HL-60/S4 treated with phorbol 12-myristate 13-acetate at 8.2 ng/mL for 4 days and 3 days (cell line): ENCODE data around the gene VSTM2B.

ENCODE experiments used
- in situ Hi-C: fragments of 300-500 bp; cut with MboI; formaldehyde crosslinking; loops from 2 replicates; pipeline ENCODE4 v1.15.0; 2022; ENCODE audit warnings: low sequenced_read_pairs

VSTM2B gene

DNA sequence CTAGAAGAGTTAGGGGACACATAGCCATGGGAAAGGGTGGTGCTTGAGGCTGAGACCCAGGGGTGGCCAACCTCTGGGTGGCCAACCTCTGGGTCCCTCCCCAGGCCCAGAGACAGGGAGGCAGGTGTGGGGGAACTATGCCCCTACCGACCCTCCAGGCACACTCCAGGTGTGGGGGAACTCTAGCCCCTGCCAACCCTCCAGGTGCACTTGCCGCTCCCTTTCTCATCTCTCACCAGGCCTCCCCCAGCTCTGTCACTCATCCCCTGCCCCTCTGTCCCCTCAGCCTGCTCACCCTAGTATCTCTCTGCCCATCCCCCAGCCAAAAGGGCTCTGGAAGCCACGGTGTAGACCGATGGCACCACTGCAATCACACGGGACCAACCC is 10.6 kb upstream of the VSTM2B start:
- in situ Hi-C loops = no loop called here

DNA sequence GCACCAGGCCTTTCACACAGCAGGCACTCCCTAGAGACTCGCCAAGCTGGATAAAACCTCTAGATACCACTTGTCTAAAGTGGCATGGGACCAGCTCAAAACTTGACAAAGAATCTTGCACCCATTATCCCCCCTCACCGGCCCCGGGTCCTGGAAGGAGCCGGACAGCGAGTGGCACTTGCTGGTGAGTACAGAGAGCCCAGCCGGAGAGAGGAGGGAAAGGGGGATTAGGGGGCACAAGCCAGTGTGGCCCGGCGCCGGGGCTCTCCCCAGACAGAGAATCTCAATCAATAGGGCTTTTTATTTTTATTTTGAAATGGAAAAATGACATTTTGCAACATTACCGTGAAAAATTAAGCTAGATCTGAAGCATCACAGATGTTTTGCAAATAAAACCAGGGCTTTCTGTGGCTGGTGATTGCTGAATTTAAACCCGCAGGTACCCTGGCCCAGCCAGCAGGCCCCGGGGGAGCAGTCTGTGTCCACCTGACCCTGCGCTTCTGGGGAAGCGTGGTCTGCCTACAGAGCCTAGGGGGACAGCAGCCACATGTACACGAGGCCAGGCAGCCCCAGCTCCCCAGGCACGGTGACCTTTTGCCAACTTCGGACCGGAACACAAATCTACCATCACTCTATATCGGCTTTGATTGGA is 10.0 kb upstream of the VSTM2B start:
- in situ Hi-C loops = no loop called here

DNA sequence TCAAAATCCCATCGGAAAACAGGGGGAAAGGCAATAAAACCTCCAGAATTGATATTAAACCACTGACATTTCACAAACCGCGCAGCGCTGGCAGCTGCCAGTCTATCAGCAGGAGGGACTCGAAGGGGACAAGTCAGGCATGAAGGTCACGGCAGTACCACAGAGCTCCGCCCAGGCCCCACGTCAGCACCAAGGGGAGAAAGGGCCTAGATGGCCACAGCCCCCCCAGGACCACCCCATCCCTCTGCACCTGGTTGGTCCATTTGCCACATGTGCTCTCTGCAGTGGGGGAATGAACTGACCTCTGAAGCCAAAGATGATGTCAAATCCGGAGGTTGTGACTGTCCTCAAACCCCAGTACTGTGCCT is 9.5 kb upstream of the VSTM2B start:
- in situ Hi-C loops = no loop called here

DNA sequence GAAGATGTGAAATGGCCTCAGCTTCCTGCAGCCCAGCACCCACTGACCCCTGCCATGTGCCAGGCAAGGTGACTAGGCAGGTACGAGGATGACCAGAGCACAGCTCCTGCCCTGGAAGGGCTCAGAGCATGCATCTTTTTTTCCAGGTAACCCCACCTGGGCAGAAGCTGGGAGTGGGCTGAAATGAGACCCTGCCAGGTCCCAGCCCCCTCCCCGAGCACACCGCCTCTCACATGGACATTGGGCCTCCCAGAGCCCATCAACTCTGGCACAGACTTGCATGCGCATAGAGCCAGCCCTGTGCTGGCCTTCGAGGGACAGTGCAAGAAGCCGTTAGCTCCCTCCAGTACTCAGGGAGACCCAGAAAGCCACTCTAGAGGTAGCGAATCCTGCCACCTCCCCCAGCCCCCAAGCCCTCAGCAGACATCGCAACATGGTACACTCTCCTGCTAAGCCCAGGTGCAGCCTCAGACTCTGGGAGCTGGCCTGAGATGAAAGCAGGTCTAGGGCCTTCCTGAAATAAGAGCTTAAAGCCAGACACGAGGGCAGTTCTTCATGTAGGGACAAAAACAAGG is 8.9 kb upstream of the VSTM2B start:
- in situ Hi-C loops = no loop called here

DNA sequence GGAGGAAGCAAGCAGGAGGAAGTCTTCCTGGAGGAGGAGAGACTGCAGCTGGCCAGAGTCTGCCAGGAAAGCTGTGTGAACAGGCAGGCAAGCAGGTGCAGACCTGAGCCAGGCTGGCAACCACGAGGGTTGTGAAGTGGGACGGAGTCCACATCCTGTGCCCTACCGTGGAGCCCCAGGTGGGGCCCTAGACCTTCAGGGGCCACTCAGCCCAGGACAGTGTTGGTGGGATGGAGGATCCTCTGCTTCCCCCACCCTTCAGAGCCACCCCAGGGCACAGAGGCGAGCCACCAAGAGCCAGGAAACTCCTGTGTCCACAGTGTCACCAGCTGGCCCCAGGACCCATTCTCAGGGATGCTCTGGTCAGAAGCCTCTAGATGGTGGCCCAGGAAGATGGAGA is 8.4 kb upstream of the VSTM2B start:
- in situ Hi-C loops = no loop called here

DNA sequence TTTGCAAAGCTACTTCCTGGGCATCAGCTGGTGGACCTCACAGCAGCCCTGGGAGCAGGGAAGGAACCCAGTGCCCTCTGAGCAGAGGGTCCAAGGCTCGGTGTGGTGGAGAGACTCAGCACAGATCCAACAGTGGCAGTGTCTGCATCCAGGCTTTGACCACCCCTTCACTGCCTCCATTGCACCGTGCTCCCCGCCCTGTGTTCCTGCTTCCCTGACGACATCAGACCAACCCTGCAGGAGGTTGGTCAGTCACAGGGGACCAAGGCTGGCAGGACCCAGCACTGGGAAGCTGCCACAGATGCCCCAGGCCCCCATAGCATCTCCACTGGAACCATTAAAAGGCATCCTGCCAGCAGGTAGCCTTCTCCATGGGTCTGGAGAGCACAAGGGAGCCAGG is 7.8 kb upstream of the VSTM2B start:
- in situ Hi-C loops = no loop called here

DNA sequence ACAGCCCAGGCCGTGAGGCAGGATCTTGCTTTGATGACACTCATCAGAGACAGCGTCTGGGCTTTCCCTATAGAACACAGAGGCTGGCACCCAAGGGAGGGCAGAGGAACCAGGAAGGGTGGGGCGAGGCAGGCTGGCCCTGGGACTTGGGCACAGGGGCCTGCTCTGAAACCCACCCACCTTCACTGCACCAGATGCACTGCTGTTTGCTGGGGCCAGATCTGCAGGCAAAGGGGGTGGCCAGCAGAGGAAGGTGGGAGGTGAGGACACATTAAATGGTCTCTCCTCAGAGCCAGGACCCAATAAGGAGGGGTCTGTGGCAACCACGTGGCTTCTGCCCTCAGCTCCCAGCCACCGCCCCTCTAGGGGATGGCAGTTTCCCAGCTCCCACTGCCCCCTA is 6.6 kb upstream of the VSTM2B start:
- in situ Hi-C loops = no loop called here

DNA sequence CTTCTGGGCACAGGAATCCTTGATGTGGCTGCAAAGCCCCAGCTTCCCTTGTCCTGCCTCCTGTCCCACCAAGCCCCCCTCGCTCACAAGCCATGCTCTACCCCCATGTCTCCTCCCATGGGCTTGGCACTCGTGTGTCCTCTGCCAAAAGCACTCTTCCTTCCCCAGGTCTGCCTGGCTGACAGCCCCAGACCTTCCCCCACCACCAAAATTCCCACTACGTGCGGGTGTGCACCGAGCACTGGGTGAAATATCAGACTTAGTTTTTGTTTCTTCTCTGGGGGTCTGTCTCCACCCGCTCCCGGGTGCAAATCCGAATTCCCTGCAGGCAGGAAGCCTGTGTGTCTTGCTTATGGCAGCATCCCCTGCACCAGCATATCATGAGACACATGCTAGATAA is 5.9 kb upstream of the VSTM2B start:
- in situ Hi-C loops = no loop called here

DNA sequence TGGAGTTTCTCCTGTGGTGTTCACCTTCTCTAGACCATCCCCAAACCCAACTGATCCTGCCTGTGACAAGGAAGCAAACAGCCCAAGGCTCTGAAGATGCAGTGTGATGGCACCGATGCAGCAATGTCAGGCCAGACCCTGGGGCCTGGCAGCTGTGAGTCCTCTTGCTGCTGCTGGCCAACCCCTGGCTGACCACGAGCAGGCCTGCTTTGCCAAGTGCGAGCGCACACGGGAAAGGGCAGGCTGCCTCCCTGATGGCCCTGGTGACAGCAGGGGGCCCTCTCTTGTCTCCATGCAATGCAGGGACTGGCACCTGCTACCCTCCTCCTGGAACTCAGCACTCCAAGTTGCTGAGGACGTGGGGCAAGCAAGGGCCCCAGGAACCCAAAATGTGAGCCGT is 5.4 kb upstream of the VSTM2B start:
- in situ Hi-C loops = no loop called here

DNA sequence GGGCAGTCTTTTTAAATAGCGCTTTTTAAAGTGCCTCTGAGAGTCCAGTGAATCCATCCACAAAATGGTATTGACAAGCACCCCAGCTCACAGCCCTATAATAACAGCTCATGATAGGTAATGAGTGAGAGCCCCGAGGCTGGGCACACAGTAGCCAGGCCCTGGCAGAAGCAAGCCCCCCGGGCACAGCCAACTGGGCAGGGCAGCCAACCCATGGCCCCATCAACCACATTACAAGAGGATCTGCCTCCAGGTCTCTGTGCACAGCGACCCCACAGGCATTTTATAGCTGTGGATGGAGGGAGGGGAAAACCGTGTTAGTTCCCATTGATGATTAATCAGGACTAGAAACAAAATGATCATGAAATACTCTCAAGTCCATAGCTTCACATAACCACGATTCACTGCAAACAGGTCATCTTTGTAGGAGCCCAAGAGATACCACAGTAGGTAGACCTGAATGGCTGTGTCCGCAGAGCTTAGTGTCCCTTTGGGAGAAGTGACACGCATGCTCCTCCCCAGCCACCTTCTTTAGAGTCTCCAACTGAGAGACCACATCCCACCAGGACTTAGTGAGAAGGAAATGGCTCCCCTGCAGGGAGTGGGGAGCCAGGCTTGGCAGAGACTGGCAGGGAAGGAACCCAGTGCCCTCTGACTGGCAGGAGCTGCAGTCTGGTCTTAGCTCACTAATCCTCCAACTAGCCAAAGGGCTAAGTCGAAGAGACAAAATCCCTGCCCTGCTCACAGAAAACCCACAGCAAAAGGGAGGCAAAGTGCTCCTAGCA is 4.3 kb upstream of the VSTM2B start:
- in situ Hi-C loops = no loop called here

DNA sequence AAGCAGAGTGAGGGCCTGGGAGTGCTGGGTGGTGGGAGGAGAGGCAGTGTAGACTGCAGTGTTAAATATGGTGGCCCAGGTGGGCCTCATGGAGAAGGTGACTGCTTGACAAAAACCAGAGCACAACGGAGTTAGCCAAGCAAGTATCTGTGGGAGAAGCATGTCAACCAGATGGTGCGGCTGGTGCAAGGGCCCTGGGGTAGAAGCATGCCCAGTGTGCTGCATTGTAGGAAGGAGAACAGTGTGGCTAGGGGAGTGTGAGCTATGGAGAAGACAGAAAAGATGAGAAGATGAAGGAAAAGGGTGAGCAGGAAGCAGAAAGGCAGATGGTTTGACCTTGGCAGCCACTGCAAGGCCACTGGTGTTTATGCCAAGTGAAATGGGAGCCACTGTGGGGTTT is 2.2 kb upstream of the VSTM2B start:
- in situ Hi-C loops = no loop called here

DNA sequence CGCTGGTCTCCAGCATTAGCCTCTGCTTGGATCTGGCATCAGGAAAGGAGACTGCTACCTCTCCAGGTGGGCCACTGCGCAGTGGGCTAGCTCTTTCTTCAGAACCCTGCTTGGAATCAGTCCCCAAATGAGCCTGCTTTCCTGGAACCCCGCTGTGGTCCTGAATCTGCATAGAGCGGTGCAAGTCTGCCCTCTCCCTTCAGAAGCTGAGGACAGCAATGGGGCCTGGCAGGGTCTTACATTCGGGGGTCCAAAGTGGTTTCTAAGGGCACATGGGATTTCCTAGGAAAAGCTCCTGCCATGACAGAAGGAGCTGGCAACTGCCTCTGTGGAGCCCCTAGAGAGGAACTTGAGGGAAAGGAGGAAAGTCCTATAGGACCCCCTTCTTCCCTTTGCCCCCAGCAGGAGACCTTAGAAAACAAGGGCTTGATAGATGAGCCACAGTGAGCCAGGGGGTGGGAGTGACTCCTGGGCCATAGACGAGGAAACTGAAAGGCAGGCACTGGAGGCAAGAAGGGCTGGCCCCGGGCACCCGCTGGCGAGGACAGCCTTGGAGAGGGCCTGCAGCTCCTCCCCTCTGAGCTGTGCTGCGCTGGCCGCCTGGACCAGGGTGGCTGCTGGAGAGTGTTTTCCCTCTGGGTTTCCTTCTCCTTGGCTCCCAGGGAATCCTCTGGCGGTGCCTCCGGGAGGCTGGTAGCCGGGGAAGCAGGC is 1.4 kb upstream of the VSTM2B start:
- in situ Hi-C loops = no loop called here

DNA sequence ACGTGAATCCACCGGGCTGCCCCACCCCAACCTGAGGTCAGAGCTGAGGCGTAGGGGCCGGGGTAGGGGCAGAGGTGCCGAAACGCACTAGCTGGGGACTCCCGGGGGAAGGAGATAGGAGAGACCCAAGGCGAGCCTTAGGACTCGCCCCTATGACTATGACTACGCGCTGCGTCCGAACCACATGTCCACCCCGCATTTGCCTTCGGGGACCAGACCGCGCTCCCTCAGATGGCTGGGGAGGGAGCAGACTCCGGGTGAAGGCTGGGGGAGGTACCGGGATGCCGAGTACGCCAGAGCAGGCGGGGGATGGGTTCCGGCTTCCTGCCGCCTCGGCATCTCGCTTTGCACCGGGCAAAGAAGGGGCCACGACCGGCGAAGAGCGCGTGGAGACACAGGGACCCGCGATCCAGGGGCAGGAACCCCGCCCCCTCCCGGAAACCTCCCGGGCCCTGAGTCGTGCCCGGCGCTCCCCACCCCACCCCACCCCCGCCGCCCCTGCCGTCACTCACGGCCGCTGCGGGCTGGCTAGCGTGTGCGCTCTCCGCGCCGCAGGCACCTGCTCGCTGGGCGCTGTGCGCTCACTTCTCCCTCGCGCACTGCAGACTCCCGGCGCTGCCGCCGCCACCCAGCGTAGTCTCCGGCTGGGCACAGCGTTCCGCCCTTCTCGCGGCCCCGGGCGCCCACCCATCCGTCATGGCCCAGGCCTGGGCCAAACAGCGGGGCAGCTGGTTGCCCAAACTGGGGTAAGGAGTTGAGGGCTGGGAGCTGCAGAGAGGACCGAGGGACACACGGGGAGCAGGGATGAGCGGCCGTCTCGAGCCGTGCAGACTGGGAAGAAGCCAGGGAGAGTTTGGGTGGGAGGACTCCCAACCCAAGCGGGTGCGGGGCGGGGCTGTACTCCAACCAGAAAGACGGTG is 622 bp upstream of the VSTM2B start:
- in situ Hi-C loops = no loop called here

DNA sequence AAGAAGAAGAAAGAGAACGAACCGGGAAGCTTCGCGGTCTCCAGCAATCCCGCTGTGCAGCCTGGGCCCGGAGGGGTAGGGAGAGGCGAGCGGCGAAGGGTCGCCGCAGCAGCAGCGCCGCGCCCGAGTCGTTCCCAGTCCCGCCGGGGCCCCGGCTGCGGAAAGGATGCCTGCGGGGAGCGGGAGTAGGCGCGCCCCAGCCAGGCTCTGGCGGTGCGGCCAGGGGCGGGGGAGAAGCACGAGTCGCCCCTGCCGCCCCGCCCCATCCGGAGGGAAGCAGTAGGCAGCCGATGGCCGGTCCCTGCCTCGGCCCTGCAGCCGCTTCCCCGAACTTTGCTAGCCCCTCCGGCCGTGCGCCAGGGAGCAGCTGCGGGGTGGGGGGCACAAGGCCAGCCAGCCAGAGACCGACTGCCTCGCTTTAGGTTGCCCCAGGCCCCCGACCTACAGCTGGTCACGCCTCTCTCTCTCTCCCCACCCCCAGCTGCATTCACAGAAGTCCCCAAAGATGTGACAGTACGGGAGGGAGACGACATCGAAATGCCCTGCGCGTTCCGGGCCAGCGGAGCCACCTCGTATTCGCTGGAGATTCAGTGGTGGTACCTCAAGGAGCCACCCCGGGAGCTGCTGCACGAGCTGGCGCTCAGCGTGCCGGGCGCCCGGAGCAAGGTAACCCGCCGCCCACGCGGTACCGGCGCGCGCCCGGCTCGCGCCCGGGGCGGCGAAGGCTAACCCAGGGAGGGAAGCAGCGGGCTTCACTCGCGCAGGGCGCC is 1.1 kb downstream of the VSTM2B start:
- in situ Hi-C loops = no loop called here

DNA sequence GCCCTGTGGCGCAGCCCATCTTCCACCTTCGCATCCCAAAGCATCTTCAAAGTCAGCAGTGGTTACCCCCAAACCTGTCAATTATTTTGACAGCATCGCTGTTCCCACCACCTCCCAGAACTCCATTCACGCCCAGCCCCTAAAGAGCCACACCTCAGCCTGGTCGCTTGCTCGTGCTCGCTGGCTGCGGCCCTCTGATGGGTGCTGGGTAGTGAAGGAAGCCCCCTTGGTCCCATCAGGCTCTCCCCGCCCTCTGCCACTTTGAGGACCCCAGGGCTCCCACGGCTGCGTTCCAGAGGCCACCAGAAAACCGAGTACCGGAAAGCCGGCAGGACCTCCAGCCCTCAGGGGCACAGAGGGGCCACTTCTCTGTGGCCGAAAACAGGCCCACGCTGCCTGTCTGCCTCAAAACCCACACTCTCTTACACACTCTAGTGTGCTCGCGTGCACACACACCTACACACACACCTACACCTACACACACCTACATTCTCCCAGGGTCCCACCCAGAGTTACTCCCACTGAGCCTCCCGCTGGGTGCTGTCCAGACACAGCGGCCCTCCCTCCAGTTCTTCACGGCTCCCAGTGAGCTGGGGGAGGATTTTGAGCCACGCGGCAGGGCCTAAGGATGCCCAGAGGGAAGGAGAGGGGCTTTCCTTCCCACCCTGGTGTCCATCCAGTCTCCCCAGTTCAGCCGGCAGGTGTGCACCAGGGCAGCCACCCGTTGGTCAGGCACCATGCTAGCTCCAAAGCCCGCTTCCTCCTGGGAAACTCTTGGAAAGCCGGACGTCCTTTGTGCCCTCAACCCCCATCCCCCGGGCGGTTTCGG is 1.9 kb downstream of the VSTM2B start:
- in situ Hi-C loops = no loop called here

DNA sequence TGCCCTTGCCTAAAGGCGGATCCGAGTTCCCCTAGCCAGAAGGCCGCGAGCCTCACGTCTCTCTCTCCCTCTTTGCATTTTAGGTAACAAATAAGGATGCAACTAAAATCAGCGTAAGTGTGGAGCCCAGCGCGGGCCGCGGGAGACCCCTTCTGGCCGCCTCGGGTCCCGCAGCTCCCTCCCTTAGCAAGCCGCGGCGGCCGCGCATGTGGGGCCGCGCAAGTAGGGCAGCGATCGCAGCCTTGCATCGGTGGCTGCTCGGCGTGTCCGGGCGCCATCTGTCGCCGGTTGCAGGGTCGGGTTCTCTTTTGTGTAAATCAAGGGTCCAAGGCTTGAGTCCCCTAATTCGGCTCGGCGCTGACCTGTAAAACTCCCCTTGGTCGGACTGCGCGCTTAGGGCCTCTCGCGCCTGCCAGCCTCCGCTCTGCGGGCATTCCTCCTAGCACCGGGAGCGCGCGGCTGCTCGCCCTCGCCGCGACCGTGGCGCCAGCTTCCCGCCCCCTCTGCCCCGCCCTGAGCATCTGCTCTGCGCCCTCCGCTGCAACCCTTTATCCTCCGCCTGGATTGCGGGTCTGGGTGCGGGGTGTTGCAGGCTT is 2.7 kb downstream of the VSTM2B start:
- in situ Hi-C loops = no loop called here

DNA sequence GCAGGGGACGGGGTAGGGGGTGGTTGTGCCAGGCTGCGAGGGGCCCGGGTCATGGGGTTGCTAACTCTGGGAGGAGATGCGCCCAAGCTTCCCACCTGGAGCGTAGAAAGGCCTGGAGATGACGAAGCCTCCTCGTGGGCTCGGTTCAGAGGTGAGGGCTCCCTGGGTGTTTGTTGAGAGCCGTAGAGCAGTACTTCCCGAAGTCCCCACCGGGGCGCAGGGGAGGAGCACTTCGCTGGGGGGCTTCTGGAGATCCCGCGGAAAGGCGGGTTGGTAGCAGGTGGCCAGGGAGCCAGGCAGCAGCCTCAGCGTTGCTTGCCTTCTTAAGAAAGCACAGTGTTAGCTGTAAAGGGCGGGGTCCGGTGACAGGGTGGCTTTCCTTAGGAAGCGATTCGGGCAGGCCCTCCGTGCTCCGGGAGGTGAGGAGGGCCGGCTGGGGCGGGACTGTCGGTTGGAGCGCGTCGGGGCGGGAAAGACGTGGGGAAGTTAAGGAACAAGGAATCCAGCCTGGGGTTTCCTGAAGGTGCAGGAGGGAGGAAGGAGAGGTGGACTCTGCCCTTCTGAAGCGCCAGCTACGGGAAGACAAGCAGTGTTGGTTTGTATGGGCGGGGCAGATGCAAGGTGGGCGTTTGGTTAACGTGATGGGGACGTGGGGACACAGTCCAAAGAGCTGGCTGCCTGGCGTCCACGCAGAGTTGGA is 3.3 kb downstream of the VSTM2B start:
- in situ Hi-C loops = no loop called here
